ENCODE data around the gene GPR151.

GPR151 gene

GRCh38 chr5:146482775-146483174, 33.2 kb downstream of the GPR151 start:
- Histone ChIP-seq H3K4me3 (ENCODE audit: low read depth, low read length) (no peak overlapping the region), H3K4me1 (ENCODE audit: control insufficient read depth, insufficient read depth, low read length) (no peaks in the 10 kb centered on the region), H3K36me3 (ENCODE audit: control insufficient read depth, insufficient read depth, low read length) (peaks cover 97% of the 10 kb centered on the region), H3K9ac (ENCODE audit: low read length) (no peak overlapping the region), H3K27me3 (ENCODE audit: control insufficient read depth, insufficient read depth, low read length) (no peaks in the 10 kb centered on the region), H3K9me3 (ENCODE audit: control insufficient read depth, insufficient read depth, low read depth, low read length) (no peaks in the 10 kb centered on the region), H3K27ac (ENCODE audit: low read depth, low read length) (no peak overlapping the region)

- H3K27me3 ChIP-seq (ENCODE audit: control insufficient read depth, insufficient read depth, low read length): no peaks in the 10 kb centered on the region
- no peaks in the 10 kb centered on the region for H3K4me1 ChIP-seq (ENCODE audit: control insufficient read depth, insufficient read depth, low read length)
- H3K9ac ChIP-seq (ENCODE audit: low read length): no peak overlapping the region
- no peaks in the 10 kb centered on the region for H3K9me3 ChIP-seq (ENCODE audit: control insufficient read depth, insufficient read depth, low read depth, low read length)
- H3K4me3 ChIP-seq (ENCODE audit: low read depth, low read length): no peak overlapping the region
- H3K36me3 ChIP-seq (ENCODE audit: control insufficient read depth, insufficient read depth, low read length): peaks cover 93% of the 10 kb centered on the region
- H3K27ac ChIP-seq (ENCODE audit: low read depth, low read length): no peak overlapping the region
Measured at GRCh38 chr5:146475906-146476305, 40.1 kb downstream of the GPR151 start.

- Histone ChIP-seq H3K4me3 (ENCODE audit: low read depth, low read length) (no peak overlapping the region), H3K4me1 (ENCODE audit: control insufficient read depth, insufficient read depth, low read length) (no peaks in the 10 kb centered on the region), H3K36me3 (ENCODE audit: control insufficient read depth, insufficient read depth, low read length) (peaks cover 93% of the 10 kb centered on the region), H3K9me3 (ENCODE audit: control insufficient read depth, insufficient read depth, low read depth, low read length) (no peaks in the 10 kb centered on the region), H3K9ac (ENCODE audit: low read length) (no peak overlapping the region), H3K27ac (ENCODE audit: low read depth, low read length) (no peak overlapping the region), H3K27me3 (ENCODE audit: control insufficient read depth, insufficient read depth, low read length) (no peaks in the 10 kb centered on the region)
Measured at GRCh38 chr5:146475190-146475780, 40.7 kb downstream of the GPR151 start.

- Histone ChIP-seq H3K4me1 (ENCODE audit: control insufficient read depth, insufficient read depth, low read length) (no peaks in the 10 kb centered on the region), H3K9ac (ENCODE audit: low read length) (no peak overlapping the region), H3K9me3 (ENCODE audit: control insufficient read depth, insufficient read depth, low read depth, low read length) (no peaks in the 10 kb centered on the region), H3K36me3 (ENCODE audit: control insufficient read depth, insufficient read depth, low read length) (peaks cover 93% of the 10 kb centered on the region), H3K27me3 (ENCODE audit: control insufficient read depth, insufficient read depth, low read length) (no peaks in the 10 kb centered on the region), H3K4me3 (ENCODE audit: low read depth, low read length) (no peak overlapping the region), H3K27ac (ENCODE audit: low read depth, low read length) (no peak overlapping the region)
Measured at GRCh38 chr5:146474065-146474464, 41.9 kb downstream of the GPR151 start.

- Histone ChIP-seq H3K9ac (ENCODE audit: low read length) (no peak overlapping the region), H3K36me3 (ENCODE audit: control insufficient read depth, insufficient read depth, low read length) (peaks cover 79% of the 10 kb centered on the region), H3K4me3 (ENCODE audit: low read depth, low read length) (no peak overlapping the region), H3K27me3 (ENCODE audit: control insufficient read depth, insufficient read depth, low read length) (no peaks in the 10 kb centered on the region), H3K27ac (ENCODE audit: low read depth, low read length) (no peak overlapping the region; the same call in 1 of the 2 replicates), H3K9me3 (ENCODE audit: control insufficient read depth, insufficient read depth, low read depth, low read length) (no peaks in the 10 kb centered on the region), H3K4me1 (ENCODE audit: control insufficient read depth, insufficient read depth, low read length) (no peaks in the 10 kb centered on the region)
Measured at GRCh38 chr5:146467760-146468159, 48.2 kb downstream of the GPR151 start.

- peaks cover 79% of the 10 kb centered on the region for H3K36me3 ChIP-seq (ENCODE audit: control insufficient read depth, insufficient read depth, low read length)
- no peaks in the 10 kb centered on the region for H3K27me3 ChIP-seq (ENCODE audit: control insufficient read depth, insufficient read depth, low read length)
- H3K9ac ChIP-seq (ENCODE audit: low read length): no peak overlapping the region
- no peak overlapping the region for H3K27ac ChIP-seq (ENCODE audit: low read depth, low read length)
- no peaks in the 10 kb centered on the region for H3K9me3 ChIP-seq (ENCODE audit: control insufficient read depth, insufficient read depth, low read depth, low read length)
- H3K4me3 ChIP-seq (ENCODE audit: low read depth, low read length): no peak overlapping the region
- no peaks in the 10 kb centered on the region for H3K4me1 ChIP-seq (ENCODE audit: control insufficient read depth, insufficient read depth, low read length)
Measured at GRCh38 chr5:146466521-146467349, 49.3 kb downstream of the GPR151 start.

GRCh38 chr5:146463446-146463845, 52.5 kb downstream of the GPR151 start:
- no peak overlapping the region for H3K9ac ChIP-seq (ENCODE audit: low read length)
- H3K27me3 ChIP-seq (ENCODE audit: control insufficient read depth, insufficient read depth, low read length): no peaks in the 10 kb centered on the region
- no peaks in the 10 kb centered on the region for H3K4me1 ChIP-seq (ENCODE audit: control insufficient read depth, insufficient read depth, low read length)
- H3K36me3 ChIP-seq (ENCODE audit: control insufficient read depth, insufficient read depth, low read length): peaks cover 78% of the 10 kb centered on the region
- no peak overlapping the region for H3K27ac ChIP-seq (ENCODE audit: low read depth, low read length)
- no peaks in the 10 kb centered on the region for H3K9me3 ChIP-seq (ENCODE audit: control insufficient read depth, insufficient read depth, low read depth, low read length)
- H3K4me3 ChIP-seq (ENCODE audit: low read depth, low read length): no peak overlapping the region

Measured in HUES6 (cell line).